ENCODE results near the gene VCX3B. TPM values are rescaled to one million over a fixed set of nuclear protein-coding genes. Genes with fewer than 3 reads are reported as not detected.

VCX3B gene
- total and polyA plus RNA-seq, 2 of the 8 experiments (the other 6 are each of a cell fraction or from before 2014, with no cell fraction given): not detected

- H3K36me3 ChIP-seq (ENCODE audit: control insufficient read depth in 2 of 4, insufficient read depth in 4 of 4, low read length in 3 of 4): no peaks in the 10 kb centered on the region; a peak in 1 of 8 replicates
- no peaks in the 10 kb centered on the region for H3K27me3 ChIP-seq (replicated peaks in 1 of 4; ENCODE audit: control insufficient read depth in 3 of 4, extremely low read depth in 1 of 4, insufficient read depth in 3 of 4, low read length in 3 of 4)
- no peak overlapping the region for H3K18ac ChIP-seq (ENCODE audit: extremely low read depth, low read length)
- no peak overlapping the region for H2BK20ac ChIP-seq (ENCODE audit: low read length)
- H3K4me1 ChIP-seq (replicated peaks in 1 of 4; ENCODE audit: control insufficient read depth in 3 of 4, insufficient read depth in 4 of 4, low read length in 3 of 4): no peaks in the 10 kb centered on the region
- no peak overlapping the region for H3K14ac ChIP-seq (ENCODE audit: insufficient read length)
- no peaks in the 10 kb centered on the region for H3K79me1 ChIP-seq (ENCODE audit: low read depth, low read length)
- H2BK5ac ChIP-seq (ENCODE audit: low read depth, low read length): no peak overlapping the region
- no peak overlapping the region for H4K5ac ChIP-seq (ENCODE audit: insufficient read length, low read depth, low read length)
- H4K20me1 ChIP-seq (replicated peaks in 1 of 2; ENCODE audit: control insufficient read depth in 1 of 2, insufficient read depth in 2 of 2, low read length in 2 of 2): no peaks in the 10 kb centered on the region
- no peaks in the 10 kb centered on the region for H3K23me2 ChIP-seq (ENCODE audit: low read depth, low read length)
- no peak overlapping the region for H2AK5ac ChIP-seq (ENCODE audit: low read depth, low read length)
- no peak overlapping the region for H3K23ac ChIP-seq (ENCODE audit: insufficient read length)
- H3K27ac ChIP-seq (ENCODE audit: low read depth, low read length): no peak overlapping the region
- no peaks in the 10 kb centered on the region for H3K9me3 ChIP-seq (ENCODE audit: insufficient read depth in 2 of 2, low read depth in 1 of 2, low read length in 1 of 2)
- no peak overlapping the region for H3K4me2 ChIP-seq (ENCODE audit: insufficient read depth in 1 of 2, low read depth in 2 of 2, low read length in 2 of 2)
- H3K56ac ChIP-seq (replicated peaks; ENCODE audit: insufficient read length, low read depth, low read length): no peak overlapping the region
- ChIA-PET POLR2A (ENCODE audit: partially characterized antibody) (no interaction called here), CTCF (ENCODE audit: partially characterized antibody) (no interaction called here)
- H2BK15ac ChIP-seq (ENCODE audit: low read length): no peak overlapping the region
- H2BK120ac ChIP-seq (replicated peaks; ENCODE audit: low read depth, low read length): no peak overlapping the region
- H3K4me3 ChIP-seq (ENCODE audit: extremely low read depth in 1 of 4, insufficient read depth in 2 of 4, low read depth in 3 of 4, low read length in 4 of 4): no peak overlapping the region
- no peak for FAIRE-seq
- no peak overlapping the region for H4K8ac ChIP-seq (ENCODE audit: extremely low read depth, insufficient read depth, low read length)
- no peak overlapping the region for H3K4ac ChIP-seq (replicated peaks; ENCODE audit: insufficient read length, low read depth, low read length)
- no peak overlapping the region for H2BK12ac ChIP-seq (ENCODE audit: low read depth, low read length)
- no peak overlapping the region for H3K9ac ChIP-seq (replicated peaks in 1 of 4; ENCODE audit: extremely low read depth in 1 of 4, low read depth in 3 of 4, low read length in 3 of 4)
- DNase-seq (ENCODE audit: low read depth in 1 of 2, low spot score in 2 of 2): no peak
- no peaks in the 10 kb centered on the region for H3K79me2 ChIP-seq (ENCODE audit: control insufficient read depth in 1 of 2, insufficient read depth in 2 of 2, low read length in 2 of 2)
- no peak overlapping the region for H2AFZ ChIP-seq (ENCODE audit: low read length)
- no peak overlapping the region for H4K91ac ChIP-seq (replicated peaks; ENCODE audit: insufficient read length, low read length)
- 85% methylated on average over 4 of the region's 4 CpGs; no CpG with 5 or more reads in 1 of the 2 experiments for WGBS, 2 experiments (ENCODE audit: extremely low coverage in 1 of 2, insufficient coverage in 1 of 2, insufficient read length in 1 of 2, insufficient replicate concordance in 2 of 2, low coverage in 1 of 2, low lambda C conversion rate in 2 of 2, missing lambda C conversion rate in 1 of 2)
- TF ChIP-seq EP300 (IDR thresholded peaks at IDR 0.05; ENCODE audit: borderline replicate concordance in 1 of 2, low read depth in 2 of 2, low read length in 2 of 2): no peak
- TF ChIP-seq SIRT6 (IDR thresholded peaks at IDR 0.05; ENCODE audit: low read length): no peak
- no peak for TF ChIP-seq SIN3A (conservative IDR thresholded peaks at IDR 0.05 in 1 of 2, IDR thresholded peaks at IDR 0.05 in 1 of 2; ENCODE audit: low read depth in 1 of 2, low read length in 2 of 2)
- TF ChIP-seq TAF7 (optimal IDR thresholded peaks at IDR 0.05; ENCODE audit: borderline replicate concordance, low read depth, low read length): no peak
- TF ChIP-seq POLR2A (IDR thresholded peaks at IDR 0.05; ENCODE audit: control extremely low read depth in 1 of 2, low read depth in 2 of 2, low read length in 2 of 2): no peak
- no peak for TF ChIP-seq SUZ12 (IDR thresholded peaks at IDR 0.05; ENCODE audit: low read length)
- TF ChIP-seq ASH2L (IDR thresholded peaks at IDR 0.05; ENCODE audit: low read length): no peak
- no peak for TF ChIP-seq JUN (IDR thresholded peaks at IDR 0.05; ENCODE audit: low read depth, low read length)
- no peak for TF ChIP-seq NANOG (IDR thresholded peaks at IDR 0.05; ENCODE audit: insufficient read depth, low read depth, low read length, poor library complexity, severe bottlenecking)
- TF ChIP-seq PHF8 (conservative IDR thresholded peaks at IDR 0.05; ENCODE audit: low read depth, low read length): no peak
- no peak for TF ChIP-seq RXRA (IDR thresholded peaks at IDR 0.05; ENCODE audit: insufficient read depth, low read depth, low read length)
- no peak for TF ChIP-seq RAD21 (IDR thresholded peaks at IDR 0.05 in 1 of 2, conservative IDR thresholded peaks at IDR 0.05 in 1 of 2; ENCODE audit: low read depth in 2 of 2, low read length in 2 of 2)
- no peak for TF ChIP-seq SP1 (IDR thresholded peaks at IDR 0.05; ENCODE audit: low read depth, low read length)
- TF ChIP-seq SP2 (IDR thresholded peaks at IDR 0.05; ENCODE audit: low read length): no peak
- TF ChIP-seq GTF2F1 (IDR thresholded peaks at IDR 0.05; ENCODE audit: borderline replicate concordance, low read depth, low read length): no peak
Measured at GRCh38 chrX:8418301-8418700, 46.3 kb upstream of the VCX3B start.
